Breast epithelium (tissue), 3 donors: ENCODE results near the gene TCOF1.

Source experiments
- CTCF ChIP-seq, 3 donors: fragments of 450-650 bp; IDR thresholded peaks; one replicate each; pipeline ENCODE4 v1.5.1; 2016 to 2017; ENCODE audit warnings: antibody characterized with exemption in 3 of 3, mild to moderate bottlenecking in 3 of 3, moderate library complexity in 3 of 3
- POLR2AphosphoS5 ChIP-seq, 3 donors: sonication (generic); formaldehyde crosslinking; IDR thresholded peaks; one replicate each; pipeline ENCODE4 v1.6.1; 2017; ENCODE audit warnings: antibody characterized with exemption in 3 of 3

- TF ChIP-seq CTCF (IDR thresholded peaks at IDR 0.05), result no peak
- TF ChIP-seq POLR2AphosphoS5 (IDR thresholded peaks at IDR 0.05), result no peak
Observed at GRCh38 chr5:150404535-150404934, 47.0 kb downstream of the TCOF1 start.
